Ishikawa (cell line): ENCODE data around the gene HS6ST1.

ENCODE experiments used
- CEBPB ChIP-seq: IDR thresholded peaks from 2 replicates; pipeline ENCODE4 v1.6.1; 2012
- CREB1 ChIP-seq: IDR thresholded peaks from 2 replicates; pipeline ENCODE4 v1.6.1; 2012; ENCODE audit warnings: low read depth
- EGR1 ChIP-seq: IDR thresholded peaks from 2 replicates; pipeline ENCODE4 v1.6.1; 2012
- EP300 ChIP-seq: IDR thresholded peaks from 2 replicates; pipeline ENCODE4 v1.6.1; 2012; ENCODE audit warnings: borderline replicate concordance
- FOXM1 ChIP-seq: IDR thresholded peaks from 2 replicates; pipeline ENCODE4 v1.6.1; 2012; ENCODE audit warnings: low read depth, borderline replicate concordance
- MAX ChIP-seq: IDR thresholded peaks from 2 replicates; pipeline ENCODE4 v1.6.1; 2012
- NFIC ChIP-seq: IDR thresholded peaks from 2 replicates; pipeline ENCODE4 v1.6.1; 2012
- RAD21 ChIP-seq: IDR thresholded peaks from 2 replicates; pipeline ENCODE4 v1.6.1; 2012; ENCODE audit warnings: low read depth
- REST ChIP-seq: IDR thresholded peaks from 2 replicates; pipeline ENCODE4 v1.6.1; 2012; ENCODE audit warnings: low read depth, mild to moderate bottlenecking
- TAF1 ChIP-seq: IDR thresholded peaks from 2 replicates; pipeline ENCODE4 v1.6.1; 2012; ENCODE audit warnings: low read depth, mild to moderate bottlenecking
- TCF12 ChIP-seq: IDR thresholded peaks from 2 replicates; pipeline ENCODE4 v1.6.1; 2012; ENCODE audit warnings: low read depth
- TEAD4 ChIP-seq: IDR thresholded peaks from 2 replicates; pipeline ENCODE4 v1.6.1; 2012
- USF1 ChIP-seq: IDR thresholded peaks from 2 replicates; pipeline ENCODE4 v1.6.1; 2012
- YY1 ChIP-seq: IDR thresholded peaks from 2 replicates; pipeline ENCODE4 v1.6.1; 2012; ENCODE audit warnings: low read depth
- ZBTB7A ChIP-seq: IDR thresholded peaks from 2 replicates; pipeline ENCODE4 v1.6.1; 2012; ENCODE audit warnings: low read depth

The HS6ST1 gene

GRCh38 chr2:128324008-128324896, 5.6 kb upstream of the HS6ST1 start:
- TF ChIP-seq MAX (no peak), TCF12 (no peak), FOXM1 (no peak), EGR1 (no peak), CEBPB (no peak), RAD21 (no peak), EP300 (no peak), CREB1 (no peak), REST (no peak), TAF1 (no peak), NFIC (no peak), USF1 (no peak), TEAD4 (no peak), ZBTB7A (no peak), YY1 (no peak)

GRCh38 chr2:128323555-128323931, 4.9 kb upstream of the HS6ST1 start:
- TF ChIP-seq TEAD4 (no peak), NFIC (no peak), MAX (no peak), TAF1 (no peak), REST (no peak), YY1 (no peak), FOXM1 (no peak), EP300 (no peak), ZBTB7A (no peak), EGR1 (no peak), CEBPB (no peak), CREB1 (no peak), RAD21 (no peak), TCF12 (no peak), USF1 (no peak)

- TF ChIP-seq TAF1 = no peak
Observed at GRCh38 chr2:128322715-128323554, 4.3 kb upstream of the HS6ST1 start.

GRCh38 chr2:128321784-128322714, 3.4 kb upstream of the HS6ST1 start:
- TF ChIP-seq CREB1 (no peak), RAD21 (peak; percentile 79), USF1 (peak; percentile 21; the same call in 1 of the 2 replicates), YY1 (peak; percentile 29; the same call in 1 of the 2 replicates), MAX (peak; percentile 60), EP300 (peak; percentile 49; the same call in 1 of the 2 replicates), EGR1 (peak; percentile 33; the same call in 1 of the 2 replicates), FOXM1 (no peak), TAF1 (peak; percentile 59; the same call in 1 of the 2 replicates), TEAD4 (peak; percentile 63), REST (no peak), CEBPB (peak; percentile 1; the same call in 1 of the 2 replicates), TCF12 (no peak), ZBTB7A (peak; percentile 65)
